Measurements from ENCODE around the gene RORB. TPM values are rescaled to one million over a fixed set of nuclear protein-coding genes. Genes with fewer than 3 reads are reported as not detected.

RORB gene
- total RNA-seq, 3 donors from 2014 or later = 0.19 to 0.66 TPM; not detected in 1

DNA sequence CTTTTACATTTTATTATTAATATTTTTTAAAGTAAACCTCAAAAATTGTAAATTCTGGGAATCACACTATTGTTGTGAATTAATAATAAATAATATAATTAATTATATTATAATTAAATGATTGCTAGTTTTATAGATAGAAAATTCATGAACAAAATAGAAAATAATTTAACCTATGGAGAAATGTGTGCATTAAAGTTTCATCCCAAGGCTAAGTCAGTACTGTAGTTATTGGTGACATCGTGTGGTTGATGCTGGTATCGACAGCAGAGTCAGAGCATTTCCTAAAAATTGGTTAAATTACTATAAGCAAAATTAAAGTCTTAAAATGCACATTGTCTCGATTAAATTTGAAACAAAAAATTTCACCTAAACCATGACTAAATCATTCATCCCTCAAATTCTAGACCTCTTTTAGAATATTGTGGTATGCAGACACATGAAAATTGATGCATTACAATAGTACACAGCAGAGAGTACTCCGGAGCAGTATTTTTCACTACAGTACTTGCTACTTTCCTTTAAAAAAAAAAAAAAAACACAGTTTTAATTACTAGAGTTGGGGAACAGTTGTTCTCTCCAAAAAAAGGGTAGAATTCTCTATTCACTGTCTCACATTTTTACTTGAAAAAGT is 73.9 kb downstream of the RORB start:
- H3K36me3 ChIP-seq (ENCODE audit: low read depth) = no peaks in the 10 kb centered on the region

DNA sequence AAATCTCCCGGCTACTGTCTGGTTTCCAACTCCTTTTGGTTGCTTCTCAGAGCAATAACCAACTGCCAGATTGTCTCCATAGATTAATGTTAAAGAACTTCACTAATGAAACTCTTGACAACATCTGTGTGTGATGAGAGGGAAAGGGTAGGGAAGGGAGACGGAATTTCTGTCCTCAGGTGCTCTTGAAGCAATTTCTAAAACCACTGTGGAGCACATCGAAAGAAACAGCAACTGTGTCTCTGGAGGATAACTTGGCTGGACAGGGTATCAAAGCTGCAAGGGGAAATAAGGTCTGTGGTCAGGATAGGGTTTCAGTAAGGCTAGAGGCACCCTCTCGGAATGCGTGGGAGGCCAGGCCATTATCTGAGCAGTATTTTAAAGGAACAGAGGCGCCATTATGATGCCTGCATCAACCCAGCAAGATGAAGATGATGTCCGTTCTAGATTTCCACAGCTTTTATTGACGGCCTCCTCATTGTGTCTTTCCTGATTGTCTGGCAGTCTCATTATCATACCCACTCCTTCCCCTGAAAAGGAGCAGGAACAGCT is 76.6 kb downstream of the RORB start:
- intact Hi-C loops (cut with DNase I, micrococcal nuclease) = no loop called here
- ATAC-seq (no peak), DNase-seq (no peak)
- Histone ChIP-seq H3K9me3 (no peaks in the 10 kb centered on the region), H3K36me3 (ENCODE audit: low read depth) (no peaks in the 10 kb centered on the region), H3K4me1 (ENCODE audit: low read depth) (no peaks in the 10 kb centered on the region), H3K4me3 (no peak overlapping the region)
- TF ChIP-seq, protein P1, sequence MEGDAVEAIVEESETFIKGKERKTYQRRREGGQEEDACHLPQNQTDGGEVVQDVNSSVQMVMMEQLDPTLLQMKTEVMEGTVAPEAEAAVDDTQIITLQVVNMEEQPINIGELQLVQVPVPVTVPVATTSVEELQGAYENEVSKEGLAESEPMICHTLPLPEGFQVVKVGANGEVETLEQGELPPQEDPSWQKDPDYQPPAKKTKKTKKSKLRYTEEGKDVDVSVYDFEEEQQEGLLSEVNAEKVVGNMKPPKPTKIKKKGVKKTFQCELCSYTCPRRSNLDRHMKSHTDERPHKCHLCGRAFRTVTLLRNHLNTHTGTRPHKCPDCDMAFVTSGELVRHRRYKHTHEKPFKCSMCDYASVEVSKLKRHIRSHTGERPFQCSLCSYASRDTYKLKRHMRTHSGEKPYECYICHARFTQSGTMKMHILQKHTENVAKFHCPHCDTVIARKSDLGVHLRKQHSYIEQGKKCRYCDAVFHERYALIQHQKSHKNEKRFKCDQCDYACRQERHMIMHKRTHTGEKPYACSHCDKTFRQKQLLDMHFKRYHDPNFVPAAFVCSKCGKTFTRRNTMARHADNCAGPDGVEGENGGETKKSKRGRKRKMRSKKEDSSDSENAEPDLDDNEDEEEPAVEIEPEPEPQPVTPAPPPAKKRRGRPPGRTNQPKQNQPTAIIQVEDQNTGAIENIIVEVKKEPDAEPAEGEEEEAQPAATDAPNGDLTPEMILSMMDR (IDR thresholded peaks at IDR 0.05) = no peak

More for the DNA sequence above, 73.9 kb downstream of the RORB start:
- H3K4me3 ChIP-seq = no peak overlapping the region
- no peaks in the 10 kb centered on the region for H3K9me3 ChIP-seq
- ATAC-seq (no peak), DNase-seq (peak in 1 of 3 donors; percentile 38)
- no peaks in the 10 kb centered on the region for H3K4me1 ChIP-seq (ENCODE audit: low read depth)
- TF ChIP-seq, protein P1 (IDR thresholded peaks at IDR 0.05) = peak; percentile 26
- intact Hi-C loops (cut with DNase I, micrococcal nuclease) = no loop called here

- H3K4me1 ChIP-seq (ENCODE audit: low read depth) = no peaks in the 10 kb centered on the region
- DNase-seq = no peak
- TF ChIP-seq, protein P1 (IDR thresholded peaks at IDR 0.05) = no peak
- intact Hi-C loops (cut with DNase I, micrococcal nuclease) = no loop called here
- H3K36me3 ChIP-seq (ENCODE audit: low read depth) = no peaks in the 10 kb centered on the region
- no peak for ATAC-seq
- H3K4me3 ChIP-seq = no peak overlapping the region
- H3K9me3 ChIP-seq = no peaks in the 10 kb centered on the region
Measured at GRCh38 chr9:74576176-74576575, 79.0 kb downstream of the RORB start.

- TF ChIP-seq, protein P1 (IDR thresholded peaks at IDR 0.05) = no peak
Measured at GRCh38 chr9:74577956-74578355, 80.8 kb downstream of the RORB start.

GRCh38 chr9:74589576-74589975 is 92.4 kb downstream of the RORB start:
- Histone ChIP-seq H3K4me3 (no peak overlapping the region), H3K4me1 (ENCODE audit: low read depth) (no peaks in the 10 kb centered on the region), H3K9me3 (no peaks in the 10 kb centered on the region), H3K36me3 (ENCODE audit: low read depth) (no peaks in the 10 kb centered on the region)
- DNase-seq (no peak), ATAC-seq (no peak)
- TF ChIP-seq, protein P1 (IDR thresholded peaks at IDR 0.05) = no peak
- intact Hi-C loops (cut with DNase I, micrococcal nuclease) = no loop called here

More at GRCh38 chr9:74577956-74578355, 80.8 kb downstream of the RORB start:
- Histone ChIP-seq H3K9me3 (no peaks in the 10 kb centered on the region), H3K36me3 (ENCODE audit: low read depth) (no peaks in the 10 kb centered on the region), H3K4me3 (no peak overlapping the region), H3K4me1 (ENCODE audit: low read depth) (no peaks in the 10 kb centered on the region)
- DNase-seq = no peak
- intact Hi-C loops (cut with DNase I, micrococcal nuclease) = no loop called here
- no peak for ATAC-seq

All from mucosa of descending colon (tissue), 3 donors.